NB4 (cell line): ENCODE data around the gene PRR36.

Experiments
- MYC ChIP-seq: IDR thresholded peaks from 2 replicates; pipeline ENCODE4 v1.6.1; 2011; ENCODE audit warnings: low read depth, low read length
- POLR2A ChIP-seq: IDR thresholded peaks from 2 replicates; pipeline ENCODE4 v1.6.1; 2011; ENCODE audit warnings: mild to moderate bottlenecking; ENCODE audit not compliant: insufficient read length; ENCODE audit errors: extremely low read depth
- TF ChIP-seq, protein P1 (sequence below): IDR thresholded peaks from one replicate; pipeline ENCODE4 v1.5.1; 2012; ENCODE audit warnings: low read depth, low read length

- TF ChIP-seq POLR2A: no peak
- TF ChIP-seq, protein P1, sequence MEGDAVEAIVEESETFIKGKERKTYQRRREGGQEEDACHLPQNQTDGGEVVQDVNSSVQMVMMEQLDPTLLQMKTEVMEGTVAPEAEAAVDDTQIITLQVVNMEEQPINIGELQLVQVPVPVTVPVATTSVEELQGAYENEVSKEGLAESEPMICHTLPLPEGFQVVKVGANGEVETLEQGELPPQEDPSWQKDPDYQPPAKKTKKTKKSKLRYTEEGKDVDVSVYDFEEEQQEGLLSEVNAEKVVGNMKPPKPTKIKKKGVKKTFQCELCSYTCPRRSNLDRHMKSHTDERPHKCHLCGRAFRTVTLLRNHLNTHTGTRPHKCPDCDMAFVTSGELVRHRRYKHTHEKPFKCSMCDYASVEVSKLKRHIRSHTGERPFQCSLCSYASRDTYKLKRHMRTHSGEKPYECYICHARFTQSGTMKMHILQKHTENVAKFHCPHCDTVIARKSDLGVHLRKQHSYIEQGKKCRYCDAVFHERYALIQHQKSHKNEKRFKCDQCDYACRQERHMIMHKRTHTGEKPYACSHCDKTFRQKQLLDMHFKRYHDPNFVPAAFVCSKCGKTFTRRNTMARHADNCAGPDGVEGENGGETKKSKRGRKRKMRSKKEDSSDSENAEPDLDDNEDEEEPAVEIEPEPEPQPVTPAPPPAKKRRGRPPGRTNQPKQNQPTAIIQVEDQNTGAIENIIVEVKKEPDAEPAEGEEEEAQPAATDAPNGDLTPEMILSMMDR: peak; percentile 11
- TF ChIP-seq MYC: no peak
Observed at GRCh38 chr19:7831452-7831851, 42.7 kb downstream of the PRR36 start.
